PC-9 (cell line): ENCODE results near the gene GSKIP. TPM values are rescaled to one million over a fixed set of nuclear protein-coding genes. Genes with fewer than 3 reads are reported as not detected.

ENCODE experiments used
- BruUV-seq: library from RNA; stranded (reverse); fragments of 400-500 nt; replicated peaks from 2 replicates; lab custom pipeline; 2021; lab: Mats Ljungman, UMichigan
- CTCF ChIA-PET: fragments of 300-600 bp; sonication (Branson Sonifier 250); formaldehyde crosslinking; loops from one replicate; lab custom pipeline; 2022; ENCODE audit warnings: antibody characterized with exemption; lab: Charles Lee
- POLR2A ChIA-PET: fragments of 300-600 bp; sonication (Branson Sonifier 250); formaldehyde crosslinking; loops from one replicate; lab custom pipeline; 2022; ENCODE audit warnings: antibody characterized with exemption; ENCODE audit not compliant: unreplicated experiment; lab: Charles Lee
- DNase-seq, 2 experiments: peaks; one replicate each; pipeline versions ENCODE4 v3.0.0 to v3.0.0-alpha.2; 2015 to 2022; ENCODE audit warnings: mixed read lengths in 1 of 2
- H2AFZ ChIP-seq: fragments of 200-600 bp; sonication (generic); 2 replicates; pipeline ENCODE4 v1.8.1; 2017; ENCODE audit warnings: antibody characterized with exemption
- H3F3A ChIP-seq: fragments of 200-600 bp; sonication (generic); 2 replicates; pipeline ENCODE4 v1.8.1; 2017; ENCODE audit warnings: antibody characterized with exemption, mild to moderate bottlenecking, low read depth; ENCODE audit not compliant: insufficient read depth
- H3K27ac ChIP-seq: fragments of 200-600 bp; sonication (generic); 2 replicates; pipeline ENCODE4 v1.6.1; 2016; ENCODE audit warnings: mixed run types
- H3K27me3 ChIP-seq: fragments of 200-600 bp; sonication (generic); 2 replicates; pipeline ENCODE4 v1.6.1; 2016; ENCODE audit warnings: low read depth, mixed run types; ENCODE audit not compliant: insufficient read depth
- H3K36me3 ChIP-seq: fragments of 200-600 bp; sonication (generic); 2 replicates; pipeline ENCODE4 v1.6.1; 2016; ENCODE audit warnings: low read depth, mixed run types
- H3K4me1 ChIP-seq: fragments of 200-600 bp; sonication (generic); replicated peaks from 2 replicates; pipeline ENCODE4 v1.6.1; 2016; ENCODE audit warnings: mixed run types; ENCODE audit not compliant: insufficient read depth
- H3K4me2 ChIP-seq: fragments of 200-600 bp; sonication (generic); 2 replicates; pipeline ENCODE4 v1.6.1; 2017; ENCODE audit warnings: mixed run types
- H3K4me3 ChIP-seq: fragments of 200-600 bp; sonication (generic); 2 replicates; pipeline ENCODE4 v1.6.1; 2016; ENCODE audit warnings: mixed run types
- H3K79me2 ChIP-seq: fragments of 200-600 bp; sonication (generic); 2 replicates; pipeline ENCODE4 v1.6.1; 2017; ENCODE audit warnings: low read depth, mixed run types
- H3K9me2 ChIP-seq: fragments of 200-600 bp; sonication (generic); 2 replicates; pipeline ENCODE4 v1.8.1; 2017; ENCODE audit warnings: mild to moderate bottlenecking; ENCODE audit not compliant: insufficient read depth
- H3K9me3 ChIP-seq: fragments of 200-600 bp; sonication (generic); 2 replicates; pipeline ENCODE4 v1.8.1; 2016; ENCODE audit warnings: low read depth; ENCODE audit not compliant: insufficient read depth
- H4K20me1 ChIP-seq: fragments of 200-600 bp; sonication (generic); 2 replicates; pipeline ENCODE4 v1.8.1; 2017; ENCODE audit not compliant: insufficient read depth
- EZH2 ChIP-seq: fragments of 200-600 bp; sonication (generic); IDR thresholded peaks from 2 replicates; pipeline ENCODE4 v1.8.0; 2017; ENCODE audit warnings: antibody characterized with exemption, low read depth
- intact Hi-C: fragments of 100-400 bp; cut with micrococcal nuclease; formaldehyde crosslinking; loops from one replicate; pipeline ENCODE4 v1.10.0; 2022; ENCODE audit not compliant: unreplicated experiment
- total RNA-seq: library from RNA; stranded (reverse); gene quantifications from 2 replicates; pipeline ENCODE4 v1.2.3, GENCODE V29; 2021
- TF ChIP-seq, protein P1 (sequence below): fragments of 200-600 bp; sonication (generic); conservative IDR thresholded peaks from 2 replicates; pipeline ENCODE4 v1.6.1; 2017; ENCODE audit warnings: mixed run types, antibody characterized with exemption, mild to moderate bottlenecking, moderate library complexity

GSKIP gene
- total RNA-seq, 1 experiment from 2014 or later = 7.2 TPM

GRCh38 chr14:96362071-96362964, 1.0 kb upstream of the GSKIP start:
- DNase-seq = peak; percentile 4 to 63
- Histone ChIP-seq H3K4me2 (peak overlapping the region; percentile 93), H3K27me3 (no peaks in the 10 kb centered on the region), H2AFZ (peak overlapping the region; percentile 93), H3K4me3 (peak overlapping the region; percentile 95), H3K4me1 (peaks cover 21% of the 10 kb centered on the region), H3K27ac (peak overlapping the region; percentile 16; the same call in 1 of the 2 replicates), H3K9me3 (no peaks in the 10 kb centered on the region), H3K9me2 (no peaks in the 10 kb centered on the region), H4K20me1 (no peaks in the 10 kb centered on the region), H3F3A (peaks cover 10% of the 10 kb centered on the region; the same call in 1 of the 2 replicates), H3K79me2 (peaks cover 47% of the 10 kb centered on the region), H3K36me3 (no peaks in the 10 kb centered on the region)
- ChIA-PET POLR2A (no interaction called here), CTCF (no interaction called here)
- TF ChIP-seq EZH2 = no peak
- TF ChIP-seq, protein P1, sequence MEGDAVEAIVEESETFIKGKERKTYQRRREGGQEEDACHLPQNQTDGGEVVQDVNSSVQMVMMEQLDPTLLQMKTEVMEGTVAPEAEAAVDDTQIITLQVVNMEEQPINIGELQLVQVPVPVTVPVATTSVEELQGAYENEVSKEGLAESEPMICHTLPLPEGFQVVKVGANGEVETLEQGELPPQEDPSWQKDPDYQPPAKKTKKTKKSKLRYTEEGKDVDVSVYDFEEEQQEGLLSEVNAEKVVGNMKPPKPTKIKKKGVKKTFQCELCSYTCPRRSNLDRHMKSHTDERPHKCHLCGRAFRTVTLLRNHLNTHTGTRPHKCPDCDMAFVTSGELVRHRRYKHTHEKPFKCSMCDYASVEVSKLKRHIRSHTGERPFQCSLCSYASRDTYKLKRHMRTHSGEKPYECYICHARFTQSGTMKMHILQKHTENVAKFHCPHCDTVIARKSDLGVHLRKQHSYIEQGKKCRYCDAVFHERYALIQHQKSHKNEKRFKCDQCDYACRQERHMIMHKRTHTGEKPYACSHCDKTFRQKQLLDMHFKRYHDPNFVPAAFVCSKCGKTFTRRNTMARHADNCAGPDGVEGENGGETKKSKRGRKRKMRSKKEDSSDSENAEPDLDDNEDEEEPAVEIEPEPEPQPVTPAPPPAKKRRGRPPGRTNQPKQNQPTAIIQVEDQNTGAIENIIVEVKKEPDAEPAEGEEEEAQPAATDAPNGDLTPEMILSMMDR = no peak
- intact Hi-C loops = loop anchor here (5.0 kb wide), 1 partner anchor 140 kb away; the partner anchor contains the start of gene PAPOLA
- BruUV-seq = no TSS peak

DNA sequence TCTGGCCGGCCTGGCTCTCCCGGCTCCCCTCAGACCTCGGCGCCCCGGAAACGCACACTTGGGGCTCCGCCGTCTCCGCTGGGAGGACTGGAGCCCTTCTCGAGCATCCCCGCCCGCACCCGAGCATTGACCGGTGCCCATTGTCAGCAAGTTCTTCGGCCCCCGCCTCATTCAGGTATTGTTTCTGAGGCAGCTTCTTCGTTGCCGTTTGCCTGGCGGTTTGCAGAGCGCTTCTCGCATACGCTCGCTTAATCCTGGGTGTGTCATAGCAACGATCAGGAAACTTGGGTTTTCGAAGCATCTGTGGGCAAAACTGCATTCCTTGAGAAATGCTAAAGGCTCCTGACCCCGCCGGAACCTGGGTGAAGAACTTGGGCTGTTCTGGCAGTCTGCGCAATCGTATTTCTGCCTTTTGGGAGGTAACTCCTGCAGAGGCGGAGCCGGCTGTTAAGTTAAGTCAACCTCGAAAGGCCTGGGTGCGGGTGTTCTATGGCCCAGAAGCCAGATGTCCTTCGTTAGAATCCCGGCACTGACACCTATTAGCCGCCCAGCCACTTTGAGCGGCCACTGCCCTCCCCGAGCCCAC, 518 bp downstream of the GSKIP start:
- H3F3A ChIP-seq = peaks cover 10% of the 10 kb centered on the region; the same call in 1 of the 2 replicates
- TSS peak; percentile 69 for BruUV-seq
- H3K9me2 ChIP-seq = no peaks in the 10 kb centered on the region
- no peak for TF ChIP-seq EZH2
- TF ChIP-seq, protein P1 = no peak
- peak overlapping the region; percentile 86 for H3K4me2 ChIP-seq
- ChIA-PET POLR2A (no interaction called here), CTCF (no interaction called here)
- no peaks in the 10 kb centered on the region for H3K36me3 ChIP-seq
- H4K20me1 ChIP-seq = no peaks in the 10 kb centered on the region
- H3K27me3 ChIP-seq = no peaks in the 10 kb centered on the region
- H3K27ac ChIP-seq = no peak overlapping the region
- peaks cover 47% of the 10 kb centered on the region for H3K79me2 ChIP-seq
- peak overlapping the region; percentile 95 for H3K4me3 ChIP-seq
- H2AFZ ChIP-seq = peak overlapping the region; percentile 92
- intact Hi-C loops = loop anchor here (5.0 kb wide), 1 partner anchor 138 kb away; the partner anchor contains the start of gene PAPOLA
- H3K9me3 ChIP-seq = no peaks in the 10 kb centered on the region
- peak; percentile 10 to 53 for DNase-seq
- H3K4me1 ChIP-seq = peaks cover 21% of the 10 kb centered on the region

- peak overlapping the region; percentile 86 for H3K4me2 ChIP-seq
- DNase-seq = no peak
- no peaks in the 10 kb centered on the region for H3K36me3 ChIP-seq
- peaks cover 21% of the 10 kb centered on the region for H3K4me1 ChIP-seq
- H3F3A ChIP-seq = peaks cover 10% of the 10 kb centered on the region; the same call in 1 of the 2 replicates
- no peaks in the 10 kb centered on the region for H3K9me2 ChIP-seq
- intact Hi-C loops = loop anchor here (5.0 kb wide), 1 partner anchor 137 kb away; the partner anchor contains the start of gene PAPOLA
- H3K9me3 ChIP-seq = no peaks in the 10 kb centered on the region
- POLR2A ChIA-PET = no interaction called here
- no peaks in the 10 kb centered on the region for H3K27me3 ChIP-seq
- no peaks in the 10 kb centered on the region for H4K20me1 ChIP-seq
- no peak overlapping the region for H2AFZ ChIP-seq
- BruUV-seq = no TSS peak
- H3K27ac ChIP-seq = no peak overlapping the region
- TF ChIP-seq EZH2 = no peak
- TF ChIP-seq, protein P1 = no peak
- H3K79me2 ChIP-seq = peaks cover 43% of the 10 kb centered on the region
- peak overlapping the region; percentile 95; the same call in 1 of the 2 replicates for H3K4me3 ChIP-seq
- CTCF ChIA-PET = no interaction called here
Observed at GRCh38 chr14:96364962-96365361, 1.6 kb downstream of the GSKIP start.
